Stimulated activated CD4-positive, alpha-beta T cell treated with anti-CD3 and anti-CD28 coated beads, Interleukin-15, amount 100 ng/mL, for 24 hours (primary cell): ENCODE results near the gene ZNF358.

Source experiments
- DNase-seq: peaks from one replicate; pipeline ENCODE4 v3.0.0-alpha.2; 2020

Gene ZNF358

GRCh38 chr19:7562646-7563393, 46.9 kb downstream of the ZNF358 start:
- no peak for DNase-seq

- no peak for DNase-seq
Observed at GRCh38 chr19:7564866-7565265, 49.0 kb downstream of the ZNF358 start.

- no peak for DNase-seq
Observed at GRCh38 chr19:7565332-7565731, 49.4 kb downstream of the ZNF358 start.
